HG02571 (cell line): ENCODE data around the gene ZDHHC11B.

ENCODE experiments used
- ATAC-seq: cut with Tn5 transposase; IDR thresholded peaks from one replicate; pipeline ENCODE4 v1.9.1; 2021; ENCODE audit warnings: mild to moderate bottlenecking, moderate library complexity; ENCODE audit not compliant: unreplicated experiment

The ZDHHC11B gene

DNA sequence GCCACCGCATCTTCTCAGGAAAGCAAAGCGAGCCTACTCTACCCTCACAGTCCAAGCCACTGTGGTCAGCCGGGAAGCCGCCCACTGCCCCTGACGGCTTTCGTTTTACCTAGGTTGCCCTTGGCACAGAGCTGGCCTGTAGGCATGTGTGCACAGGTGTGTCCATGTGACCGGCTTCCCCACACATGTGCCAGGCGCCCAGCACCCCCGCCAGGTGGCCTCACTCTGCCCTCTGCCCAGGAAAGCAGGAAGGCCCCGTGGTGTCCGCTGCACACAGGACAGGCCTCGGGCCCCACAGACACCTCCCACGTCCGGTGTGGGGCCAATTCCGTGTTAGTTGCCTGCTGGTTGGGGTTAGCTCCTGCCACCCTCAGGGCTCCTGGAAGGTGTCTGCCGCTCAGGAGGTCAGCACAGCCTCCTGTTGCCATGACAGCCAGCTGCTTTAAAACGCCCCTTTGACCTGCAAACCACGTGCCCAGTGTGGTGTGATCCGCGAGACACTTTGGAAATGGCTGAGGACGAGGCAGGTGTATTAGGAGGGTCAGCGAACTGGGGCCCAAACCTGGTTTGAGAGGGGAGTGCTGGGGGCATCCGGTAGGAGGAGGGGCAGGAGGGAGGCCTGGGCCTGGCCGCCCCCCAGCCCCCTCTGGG lies 120.1 kb downstream of the ZDHHC11B start:
- no peak for ATAC-seq

- ATAC-seq, result no peak
These were observed 120.8 kb downstream of the ZDHHC11B start for GRCh38 chr5:663436-664342.

DNA sequence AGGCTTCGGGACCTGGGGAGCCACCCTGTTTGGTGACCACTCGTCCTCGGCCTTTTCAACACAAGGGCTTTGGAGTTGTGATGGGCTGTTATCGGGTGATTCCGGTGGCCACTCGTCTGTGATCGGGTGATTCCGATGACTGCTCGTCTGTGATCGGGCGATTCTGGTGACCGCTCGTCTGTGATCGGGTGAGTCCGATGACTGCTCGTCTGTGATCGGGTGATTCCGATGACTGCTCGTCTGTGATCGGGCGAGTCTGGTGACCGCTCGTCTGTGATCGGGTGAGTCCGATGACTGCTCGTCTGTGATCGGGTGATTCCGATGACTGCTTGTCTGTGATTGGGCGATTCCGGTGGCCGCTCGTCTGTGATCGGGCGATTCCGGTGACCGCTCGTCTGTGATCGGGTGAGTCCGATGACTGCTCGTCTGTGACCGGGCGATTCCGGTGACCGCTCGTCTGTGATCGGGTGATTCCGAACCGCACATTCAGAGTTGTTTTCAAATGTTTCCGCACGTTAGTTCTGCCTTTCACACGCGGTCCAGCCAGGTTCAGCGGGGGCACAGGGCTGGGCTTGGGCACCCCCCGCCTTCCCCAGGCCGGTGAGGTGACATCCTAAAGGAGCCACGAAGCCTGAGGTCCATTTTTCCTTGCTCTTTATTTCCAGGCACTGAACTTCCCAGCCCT lies 121.6 kb downstream of the ZDHHC11B start:
- ATAC-seq, result no peak

DNA sequence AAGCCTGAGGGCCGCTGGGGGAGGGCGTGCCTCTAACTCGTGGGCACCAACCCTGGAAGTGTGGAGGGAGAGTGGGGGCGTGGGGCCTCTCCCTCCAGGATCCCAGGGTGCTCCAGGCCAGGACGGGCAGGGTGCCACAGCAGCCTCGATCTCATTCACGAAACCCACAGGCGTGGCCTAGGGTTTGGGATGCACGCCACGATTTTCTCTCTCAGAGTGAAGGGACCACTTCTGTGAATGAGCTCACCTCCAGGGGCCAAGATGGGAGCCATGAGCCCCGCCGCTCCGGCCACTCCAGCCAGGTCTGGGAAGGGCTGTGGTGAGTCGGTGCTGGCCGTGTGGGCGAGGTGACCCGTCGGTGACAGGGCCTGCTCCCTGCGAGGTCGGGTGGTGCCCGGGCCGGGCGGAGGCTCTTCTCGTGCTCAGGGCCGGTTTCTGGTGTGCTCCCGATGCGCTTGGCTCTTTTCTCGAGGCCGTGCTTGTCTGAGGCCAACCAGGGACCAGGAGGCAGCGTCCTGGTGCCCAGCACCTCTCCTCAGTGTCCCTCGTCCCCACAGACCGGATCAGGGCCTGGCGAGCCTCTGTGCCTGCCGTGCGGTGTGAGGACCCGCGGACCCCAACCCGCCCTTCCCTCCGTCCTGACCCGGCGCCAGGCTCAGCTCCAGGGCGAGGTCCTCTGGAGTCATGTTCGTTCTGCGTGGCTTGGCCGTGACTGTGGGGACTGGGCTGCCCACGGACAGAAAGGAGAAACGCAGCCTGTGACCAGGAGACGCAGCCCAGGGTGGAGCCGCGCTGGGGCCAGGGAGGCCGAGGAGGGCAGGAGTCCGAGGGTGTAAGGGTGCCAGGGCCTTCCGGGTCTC lies 122.4 kb downstream of the ZDHHC11B start:
- ATAC-seq, result no peak

GRCh38 chr5:660491-661030 lies 124.0 kb downstream of the ZDHHC11B start:
- ATAC-seq, result no peak
